HG03442 (cell line): ENCODE data around the gene TSHZ3.

ENCODE experiments used
- ATAC-seq: cut with Tn5 transposase; IDR thresholded peaks from one replicate; pipeline ENCODE4 v1.9.1; 2021; ENCODE audit warnings: mild to moderate bottlenecking, moderate library complexity; ENCODE audit not compliant: unreplicated experiment

TSHZ3 gene

GRCh38 chr19:31249217-31249616 is 100.0 kb downstream of the TSHZ3 start:
- no peak for ATAC-seq

- ATAC-seq = no peak
Observed at GRCh38 chr19:31235806-31236205, 113.4 kb downstream of the TSHZ3 start.

GRCh38 chr19:31233295-31233800 is 115.9 kb downstream of the TSHZ3 start:
- no peak for ATAC-seq

- no peak for ATAC-seq
Observed at GRCh38 chr19:31232871-31233270, 116.4 kb downstream of the TSHZ3 start.

- ATAC-seq = no peak
Observed at GRCh38 chr19:31232180-31232579, 117.1 kb downstream of the TSHZ3 start.

- ATAC-seq = no peak
Observed at GRCh38 chr19:31231237-31231636, 118.0 kb downstream of the TSHZ3 start.

GRCh38 chr19:31226151-31226935 is 122.9 kb downstream of the TSHZ3 start:
- no peak for ATAC-seq
